DND-41 (cell line): ENCODE results near the gene SNRNP27.
"Not testable (repeated sequence)": the region's sequence is repeated elsewhere in the genome, so short reads cannot be mapped to it uniquely, and the experiment has no call there.

Source experiments
- EZH2 ChIP-seq: IDR thresholded peaks from 3 replicates; pipeline ENCODE4 v1.6.1; 2012; ENCODE audit warnings: borderline replicate concordance, low read depth, mild to moderate bottlenecking, moderate library complexity, low read length, inconsistent platforms; ENCODE audit not compliant: severe bottlenecking
- TF ChIP-seq, protein P1 (sequence below): IDR thresholded peaks from 2 replicates; pipeline ENCODE4 v1.5.1; 2012; ENCODE audit warnings: borderline replicate concordance, low read length, moderate library complexity, mild to moderate bottlenecking; ENCODE audit not compliant: poor library complexity, severe bottlenecking; ENCODE audit errors: extremely low read depth

DNA sequence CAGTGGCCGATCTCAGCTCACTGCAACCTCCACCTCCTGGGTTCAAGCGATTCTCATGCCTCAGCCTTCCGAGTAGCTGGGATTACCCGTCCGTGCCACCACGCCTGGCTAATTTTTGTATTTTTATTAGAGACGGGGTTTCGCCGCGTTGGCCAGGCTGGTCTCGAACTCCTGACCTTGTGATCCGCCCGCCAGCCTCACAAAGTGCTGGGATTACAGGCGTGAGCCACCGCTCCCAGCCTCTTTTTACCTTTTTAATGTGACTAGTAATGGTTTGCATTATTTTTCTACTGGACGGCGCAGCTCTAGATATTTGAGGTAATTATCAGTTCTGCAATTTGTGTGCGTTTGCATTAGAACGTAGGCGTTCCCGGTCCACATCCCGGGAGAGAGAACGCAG is 981 bp downstream of the SNRNP27 start:
- TF ChIP-seq, protein P1, sequence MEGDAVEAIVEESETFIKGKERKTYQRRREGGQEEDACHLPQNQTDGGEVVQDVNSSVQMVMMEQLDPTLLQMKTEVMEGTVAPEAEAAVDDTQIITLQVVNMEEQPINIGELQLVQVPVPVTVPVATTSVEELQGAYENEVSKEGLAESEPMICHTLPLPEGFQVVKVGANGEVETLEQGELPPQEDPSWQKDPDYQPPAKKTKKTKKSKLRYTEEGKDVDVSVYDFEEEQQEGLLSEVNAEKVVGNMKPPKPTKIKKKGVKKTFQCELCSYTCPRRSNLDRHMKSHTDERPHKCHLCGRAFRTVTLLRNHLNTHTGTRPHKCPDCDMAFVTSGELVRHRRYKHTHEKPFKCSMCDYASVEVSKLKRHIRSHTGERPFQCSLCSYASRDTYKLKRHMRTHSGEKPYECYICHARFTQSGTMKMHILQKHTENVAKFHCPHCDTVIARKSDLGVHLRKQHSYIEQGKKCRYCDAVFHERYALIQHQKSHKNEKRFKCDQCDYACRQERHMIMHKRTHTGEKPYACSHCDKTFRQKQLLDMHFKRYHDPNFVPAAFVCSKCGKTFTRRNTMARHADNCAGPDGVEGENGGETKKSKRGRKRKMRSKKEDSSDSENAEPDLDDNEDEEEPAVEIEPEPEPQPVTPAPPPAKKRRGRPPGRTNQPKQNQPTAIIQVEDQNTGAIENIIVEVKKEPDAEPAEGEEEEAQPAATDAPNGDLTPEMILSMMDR: not testable (repeated sequence)
- not testable (repeated sequence) for TF ChIP-seq EZH2
